Tongue (tissue), 2 donors: ENCODE results near the gene TIAM1. TPM values are rescaled to one million over a fixed set of nuclear protein-coding genes. Genes with fewer than 3 reads are reported as not detected.
A peak's percentile ranks its signal among the peaks of the same experiment; 100 is the strongest.
"Not testable (repeated sequence)": the region's sequence is repeated elsewhere in the genome, so short reads cannot be mapped to it uniquely, and the experiment has no call there.

ENCODE experiments used
- DNase-seq: peaks from one replicate; pipeline ENCODE4 v3.0.0-alpha.2; 2015
- total RNA-seq: library from RNA; depleted of rRNA; stranded (reverse); fragments of >200 nt; gene quantifications from one replicate; pipeline ENCODE4 v1.2.3, GENCODE V29; 2014

The TIAM1 gene
- total RNA-seq, 1 donor from 2014 or later, result 28.0 TPM

GRCh38 chr21:31254131-31254530 lies 89.9 kb downstream of the TIAM1 start:
- no peak for DNase-seq

- DNase-seq, result no peak
Observed at GRCh38 chr21:31253684-31254083, 90.4 kb downstream of the TIAM1 start.

- DNase-seq, result no peak
Observed at GRCh38 chr21:31252611-31253010, 91.5 kb downstream of the TIAM1 start.

- DNase-seq, result no peak
Observed at GRCh38 chr21:31252091-31252490, 92.0 kb downstream of the TIAM1 start.

GRCh38 chr21:31251686-31252085 lies 92.4 kb downstream of the TIAM1 start:
- no peak for DNase-seq

- DNase-seq, result no peak
Observed at GRCh38 chr21:31248598-31248997, 95.5 kb downstream of the TIAM1 start.

GRCh38 chr21:31243611-31244010 lies 100.5 kb downstream of the TIAM1 start:
- DNase-seq, result no peak

GRCh38 chr21:31236528-31236927 lies 107.5 kb downstream of the TIAM1 start:
- DNase-seq, result no peak

GRCh38 chr21:31235671-31236450 lies 108.2 kb downstream of the TIAM1 start:
- no peak for DNase-seq

GRCh38 chr21:31234936-31235335 lies 109.1 kb downstream of the TIAM1 start:
- DNase-seq, result no peak

- no peak for DNase-seq
Observed at GRCh38 chr21:31233711-31234110, 110.3 kb downstream of the TIAM1 start.

- no peak for DNase-seq
Observed at GRCh38 chr21:31232344-31232743, 111.7 kb downstream of the TIAM1 start.

- DNase-seq, result no peak
Observed at GRCh38 chr21:31230937-31231336, 113.1 kb downstream of the TIAM1 start.

- not testable (repeated sequence) for DNase-seq
Observed at GRCh38 chr21:31228723-31229122, 115.3 kb downstream of the TIAM1 start.

- no peak for DNase-seq
Observed at GRCh38 chr21:31225713-31226112, 118.3 kb downstream of the TIAM1 start.

GRCh38 chr21:31222142-31222541 lies 121.9 kb downstream of the TIAM1 start:
- DNase-seq, result peak; percentile 20

GRCh38 chr21:31221043-31221442 lies 123.0 kb downstream of the TIAM1 start:
- DNase-seq, result no peak

GRCh38 chr21:31220575-31220974 lies 123.5 kb downstream of the TIAM1 start:
- no peak for DNase-seq

- DNase-seq, result peak; percentile 82
Observed at GRCh38 chr21:31218830-31219608, 125.0 kb downstream of the TIAM1 start.

GRCh38 chr21:31216206-31216605 lies 127.9 kb downstream of the TIAM1 start:
- no peak for DNase-seq

- no peak for DNase-seq
Observed at GRCh38 chr21:31213787-31214186, 130.3 kb downstream of the TIAM1 start.

GRCh38 chr21:31211836-31212235 lies 132.2 kb downstream of the TIAM1 start:
- no peak for DNase-seq

- DNase-seq, result no peak
Observed at GRCh38 chr21:31205412-31205811, 138.6 kb downstream of the TIAM1 start.

GRCh38 chr21:31204801-31205200 lies 139.3 kb downstream of the TIAM1 start:
- DNase-seq, result no peak
